PC-9 (cell line): ENCODE measurements around the gene PDRG1. TPM values are rescaled to one million over a fixed set of nuclear protein-coding genes. Genes with fewer than 3 reads are reported as not detected.

Experiments
- BruUV-seq: library from RNA; stranded (reverse); fragments of 400-500 nt; replicated peaks from 2 replicates; lab custom pipeline; 2021; lab: Mats Ljungman, UMichigan
- CTCF ChIA-PET: fragments of 300-600 bp; sonication (Branson Sonifier 250); formaldehyde crosslinking; loops from one replicate; lab custom pipeline; 2022; ENCODE audit warnings: antibody characterized with exemption; lab: Charles Lee
- POLR2A ChIA-PET: fragments of 300-600 bp; sonication (Branson Sonifier 250); formaldehyde crosslinking; loops from one replicate; lab custom pipeline; 2022; ENCODE audit warnings: antibody characterized with exemption; ENCODE audit not compliant: unreplicated experiment; lab: Charles Lee
- DNase-seq, 2 experiments: peaks; one replicate each; pipeline versions ENCODE4 v3.0.0 to v3.0.0-alpha.2; 2015 to 2022; ENCODE audit warnings: mixed read lengths in 1 of 2
- H2AFZ ChIP-seq: fragments of 200-600 bp; sonication (generic); 2 replicates; pipeline ENCODE4 v1.8.1; 2017; ENCODE audit warnings: antibody characterized with exemption
- H3F3A ChIP-seq: fragments of 200-600 bp; sonication (generic); 2 replicates; pipeline ENCODE4 v1.8.1; 2017; ENCODE audit warnings: antibody characterized with exemption, mild to moderate bottlenecking, low read depth; ENCODE audit not compliant: insufficient read depth
- H3K27ac ChIP-seq: fragments of 200-600 bp; sonication (generic); 2 replicates; pipeline ENCODE4 v1.6.1; 2016; ENCODE audit warnings: mixed run types
- H3K27me3 ChIP-seq: fragments of 200-600 bp; sonication (generic); 2 replicates; pipeline ENCODE4 v1.6.1; 2016; ENCODE audit warnings: low read depth, mixed run types; ENCODE audit not compliant: insufficient read depth
- H3K36me3 ChIP-seq: fragments of 200-600 bp; sonication (generic); 2 replicates; pipeline ENCODE4 v1.6.1; 2016; ENCODE audit warnings: low read depth, mixed run types
- H3K4me1 ChIP-seq: fragments of 200-600 bp; sonication (generic); replicated peaks from 2 replicates; pipeline ENCODE4 v1.6.1; 2016; ENCODE audit warnings: mixed run types; ENCODE audit not compliant: insufficient read depth
- H3K4me2 ChIP-seq: fragments of 200-600 bp; sonication (generic); 2 replicates; pipeline ENCODE4 v1.6.1; 2017; ENCODE audit warnings: mixed run types
- H3K4me3 ChIP-seq: fragments of 200-600 bp; sonication (generic); 2 replicates; pipeline ENCODE4 v1.6.1; 2016; ENCODE audit warnings: mixed run types
- H3K79me2 ChIP-seq: fragments of 200-600 bp; sonication (generic); 2 replicates; pipeline ENCODE4 v1.6.1; 2017; ENCODE audit warnings: low read depth, mixed run types
- H3K9me2 ChIP-seq: fragments of 200-600 bp; sonication (generic); 2 replicates; pipeline ENCODE4 v1.8.1; 2017; ENCODE audit warnings: mild to moderate bottlenecking; ENCODE audit not compliant: insufficient read depth
- H3K9me3 ChIP-seq: fragments of 200-600 bp; sonication (generic); 2 replicates; pipeline ENCODE4 v1.8.1; 2016; ENCODE audit warnings: low read depth; ENCODE audit not compliant: insufficient read depth
- H4K20me1 ChIP-seq: fragments of 200-600 bp; sonication (generic); 2 replicates; pipeline ENCODE4 v1.8.1; 2017; ENCODE audit not compliant: insufficient read depth
- EZH2 ChIP-seq: fragments of 200-600 bp; sonication (generic); IDR thresholded peaks from 2 replicates; pipeline ENCODE4 v1.8.0; 2017; ENCODE audit warnings: antibody characterized with exemption, low read depth
- intact Hi-C: fragments of 100-400 bp; cut with micrococcal nuclease; formaldehyde crosslinking; loops from one replicate; pipeline ENCODE4 v1.10.0; 2022; ENCODE audit not compliant: unreplicated experiment
- total RNA-seq: library from RNA; stranded (reverse); gene quantifications from 2 replicates; pipeline ENCODE4 v1.2.3, GENCODE V29; 2021
- TF ChIP-seq, protein P1 (sequence below): fragments of 200-600 bp; sonication (generic); conservative IDR thresholded peaks from 2 replicates; pipeline ENCODE4 v1.6.1; 2017; ENCODE audit warnings: mixed run types, antibody characterized with exemption, mild to moderate bottlenecking, moderate library complexity

Gene PDRG1
- total RNA-seq, 1 experiment from 2014 or later: 13.7 TPM

DNA sequence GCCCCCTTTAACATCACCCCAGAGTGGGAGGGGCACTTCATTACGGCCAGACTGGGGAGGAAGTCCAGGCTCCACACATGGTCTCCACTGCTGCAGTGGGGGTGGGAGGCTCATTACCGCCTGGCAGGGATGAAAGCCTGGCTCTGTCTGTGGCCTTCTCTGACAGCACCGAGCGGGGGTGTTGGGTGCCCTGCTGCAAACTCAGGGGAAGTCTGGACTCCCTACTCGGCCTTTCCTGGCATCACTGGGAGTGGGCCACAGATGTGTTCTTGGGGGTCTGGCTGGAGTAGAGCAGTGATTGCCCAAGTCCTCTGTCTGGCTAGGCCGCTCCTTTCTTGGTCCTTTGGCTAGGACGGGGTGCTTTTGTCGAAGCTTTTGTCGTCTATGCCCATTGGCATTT lies 54.3 kb downstream of the PDRG1 start:
- Histone ChIP-seq H3K79me2 (no peaks in the 10 kb centered on the region), H2AFZ (no peak overlapping the region), H3K36me3 (no peaks in the 10 kb centered on the region), H3K27me3 (peaks cover 31% of the 10 kb centered on the region), H3K9me2 (no peaks in the 10 kb centered on the region), H3K9me3 (no peaks in the 10 kb centered on the region), H4K20me1 (no peaks in the 10 kb centered on the region), H3K4me1 (no peaks in the 10 kb centered on the region), H3K4me2 (no peak overlapping the region), H3K4me3 (no peak overlapping the region), H3K27ac (no peak overlapping the region), H3F3A (no peaks in the 10 kb centered on the region)
- ChIA-PET POLR2A (interaction anchor here (0.7 kb wide), 1 partner anchor 22 kb away, joined by 4 read pairs; no protein-coding TSS in a partner anchor), CTCF (no interaction called here)
- TF ChIP-seq, protein P1, sequence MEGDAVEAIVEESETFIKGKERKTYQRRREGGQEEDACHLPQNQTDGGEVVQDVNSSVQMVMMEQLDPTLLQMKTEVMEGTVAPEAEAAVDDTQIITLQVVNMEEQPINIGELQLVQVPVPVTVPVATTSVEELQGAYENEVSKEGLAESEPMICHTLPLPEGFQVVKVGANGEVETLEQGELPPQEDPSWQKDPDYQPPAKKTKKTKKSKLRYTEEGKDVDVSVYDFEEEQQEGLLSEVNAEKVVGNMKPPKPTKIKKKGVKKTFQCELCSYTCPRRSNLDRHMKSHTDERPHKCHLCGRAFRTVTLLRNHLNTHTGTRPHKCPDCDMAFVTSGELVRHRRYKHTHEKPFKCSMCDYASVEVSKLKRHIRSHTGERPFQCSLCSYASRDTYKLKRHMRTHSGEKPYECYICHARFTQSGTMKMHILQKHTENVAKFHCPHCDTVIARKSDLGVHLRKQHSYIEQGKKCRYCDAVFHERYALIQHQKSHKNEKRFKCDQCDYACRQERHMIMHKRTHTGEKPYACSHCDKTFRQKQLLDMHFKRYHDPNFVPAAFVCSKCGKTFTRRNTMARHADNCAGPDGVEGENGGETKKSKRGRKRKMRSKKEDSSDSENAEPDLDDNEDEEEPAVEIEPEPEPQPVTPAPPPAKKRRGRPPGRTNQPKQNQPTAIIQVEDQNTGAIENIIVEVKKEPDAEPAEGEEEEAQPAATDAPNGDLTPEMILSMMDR: no peak
- no peak for TF ChIP-seq EZH2
- no peak for DNase-seq
- BruUV-seq: no TSS peak
- intact Hi-C loops: no loop called here

DNA sequence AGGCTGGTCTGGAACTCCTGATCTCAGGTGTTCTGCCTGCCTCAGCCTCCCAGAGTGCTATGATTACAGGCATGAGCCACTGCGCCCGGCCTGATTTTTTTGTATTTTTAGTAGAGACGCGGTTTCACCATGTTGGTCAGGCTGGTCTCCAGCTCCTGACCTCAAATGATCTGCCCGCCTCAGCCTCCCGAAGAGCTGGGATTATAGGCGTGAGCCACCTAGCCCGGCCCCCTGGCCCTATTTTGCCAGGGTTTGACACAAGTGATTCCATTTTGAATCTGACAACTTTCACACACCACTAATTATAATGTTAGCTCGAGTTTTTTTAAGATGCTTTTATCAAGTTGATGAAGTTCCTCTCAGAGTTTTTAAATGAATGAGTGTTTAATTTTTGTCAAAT lies 55.8 kb downstream of the PDRG1 start:
- intact Hi-C loops: no loop called here
- Histone ChIP-seq H3K36me3 (no peaks in the 10 kb centered on the region), H3K4me2 (no peak overlapping the region), H3F3A (no peaks in the 10 kb centered on the region), H3K27ac (no peak overlapping the region), H3K79me2 (no peaks in the 10 kb centered on the region), H3K4me1 (no peaks in the 10 kb centered on the region), H3K4me3 (no peak overlapping the region), H4K20me1 (no peaks in the 10 kb centered on the region), H3K27me3 (peaks cover 23% of the 10 kb centered on the region), H3K9me2 (no peaks in the 10 kb centered on the region), H2AFZ (no peak overlapping the region), H3K9me3 (no peaks in the 10 kb centered on the region)
- no peak for DNase-seq
- no TSS peak for BruUV-seq
- TF ChIP-seq, protein P1: no peak
- TF ChIP-seq EZH2: no peak
- ChIA-PET CTCF (no interaction called here), POLR2A (no interaction called here)

DNA sequence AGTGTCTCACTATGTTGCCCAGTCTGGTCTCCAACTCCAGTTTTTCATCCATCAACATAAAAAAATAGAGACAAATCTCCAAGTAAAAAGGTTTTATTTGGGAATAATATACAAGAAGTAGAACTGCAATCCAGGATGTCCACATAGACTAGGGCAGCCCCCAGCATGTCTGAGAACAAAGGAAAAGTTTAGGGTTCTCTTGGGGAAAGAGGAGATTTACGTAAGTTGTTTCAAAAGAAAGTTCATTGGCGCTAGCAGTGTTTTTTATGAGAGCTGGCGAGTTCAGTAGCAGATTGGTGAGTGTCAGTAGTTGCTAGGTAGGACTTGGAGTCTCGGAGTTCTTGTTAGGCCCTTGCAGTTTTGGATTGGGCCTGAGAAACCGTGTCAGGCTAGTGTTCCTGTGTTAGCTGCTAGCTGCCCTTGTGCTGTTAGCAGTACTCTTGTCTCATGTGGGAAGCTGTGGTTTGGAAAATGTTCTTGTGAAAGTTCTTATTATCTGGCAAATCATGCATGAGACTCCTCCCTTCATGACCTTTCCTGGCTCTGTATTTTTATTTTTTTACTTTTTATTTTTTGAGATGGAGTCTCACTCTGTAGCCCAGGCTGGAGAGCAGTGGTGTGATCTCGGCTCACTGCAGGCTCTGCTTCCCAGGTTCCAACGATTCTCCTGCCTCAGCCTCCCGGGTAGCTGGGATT lies 56.7 kb downstream of the PDRG1 start:
- DNase-seq: no peak
- H3K79me2 ChIP-seq: no peaks in the 10 kb centered on the region
- H3K9me3 ChIP-seq: no peaks in the 10 kb centered on the region
- H4K20me1 ChIP-seq: no peaks in the 10 kb centered on the region
- POLR2A ChIA-PET: no interaction called here
- H3K36me3 ChIP-seq: no peaks in the 10 kb centered on the region
- TF ChIP-seq, protein P1: no peak
- TF ChIP-seq EZH2: no peak
- CTCF ChIA-PET: no interaction called here
- no peak overlapping the region for H3K4me2 ChIP-seq
- H3K4me1 ChIP-seq: no peaks in the 10 kb centered on the region
- H3K27ac ChIP-seq: no peak overlapping the region
- no peak overlapping the region for H2AFZ ChIP-seq
- no peaks in the 10 kb centered on the region for H3K9me2 ChIP-seq
- H3K4me3 ChIP-seq: no peak overlapping the region
- no peaks in the 10 kb centered on the region for H3F3A ChIP-seq
- no TSS peak for BruUV-seq
- peaks cover 17% of the 10 kb centered on the region for H3K27me3 ChIP-seq
- intact Hi-C loops: no loop called here

Other genes with a start within 250 kb of the PDRG1 start
- 125 and 129 TPM in 2 replicates for gene BCL2L1, start 229.2 kb downstream of the PDRG1 start, total RNA-seq
- 140 and 164 TPM in 2 replicates for gene TPX2, start 212.8 kb downstream of the PDRG1 start, total RNA-seq
- gene MYLK2, start 132.7 kb downstream of the PDRG1 start, total RNA-seq: 0.18 and 0.50 TPM in 2 replicates
- not detected in 2 replicates for gene FOXS1, start 106.4 kb downstream of the PDRG1 start, total RNA-seq
- not detected in 2 replicates for gene DUSP15, start 81.5 kb downstream of the PDRG1 start, total RNA-seq
- 1.5 and 1.8 TPM in 2 replicates for gene TTLL9, start 81.4 kb downstream of the PDRG1 start, total RNA-seq
- gene XKR7, start 16.1 kb upstream of the PDRG1 start, total RNA-seq: not detected in 2 replicates
- gene CCM2L, start 58.4 kb upstream of the PDRG1 start, total RNA-seq: 0.31 and 0.35 TPM in 2 replicates
- gene HCK, start 100.2 kb upstream of the PDRG1 start, total RNA-seq: not detected in 2 replicates
- gene TM9SF4, start 157.7 kb upstream of the PDRG1 start, total RNA-seq: 58.4 and 67.8 TPM in 2 replicates